HL-60 (cell line): ENCODE data around the gene GPR42.

Experiments used
- DNase-seq, 2 experiments: peaks; one replicate each; pipeline ENCODE4 v3.0.0-alpha.2; 2010 to 2020; ENCODE audit warnings: low read depth in 1 of 2, low spot score in 1 of 2
- H3K27ac ChIP-seq: fragments of 250-450 bp; sonication (Bioruptor Pico); replicated peaks from 2 replicates; pipeline ENCODE4 v1.5.1; 2020; ENCODE audit warnings: mild to moderate bottlenecking, moderate library complexity
- H3K27me3 ChIP-seq: fragments of 250-450 bp; sonication (Bioruptor Pico); 2 replicates; pipeline ENCODE4 v1.5.1; 2021; ENCODE audit warnings: mild to moderate bottlenecking, moderate library complexity; ENCODE audit not compliant: insufficient read depth, poor library complexity, severe bottlenecking
- H3K4me3 ChIP-seq: replicated peaks from 2 replicates; pipeline ENCODE4 v1.5.1; 2011; ENCODE audit warnings: mild to moderate bottlenecking, control low read depth, low read length; ENCODE audit not compliant: insufficient read depth
- CTCF ChIP-seq: IDR thresholded peaks from one replicate; pipeline ENCODE4 v1.5.1; 2011; ENCODE audit warnings: low read length, control low read depth, inconsistent platforms; ENCODE audit not compliant: insufficient read depth
- GABPA ChIP-seq: IDR thresholded peaks from 2 replicates; pipeline ENCODE4 v1.6.1; 2012; ENCODE audit warnings: low read depth
- POLR2AphosphoS5 ChIP-seq: IDR thresholded peaks from 2 replicates; pipeline ENCODE4 v1.6.1; 2012; ENCODE audit warnings: low read depth
- REST ChIP-seq: IDR thresholded peaks from 2 replicates; pipeline ENCODE4 v1.6.1; 2012; ENCODE audit warnings: low read depth; ENCODE audit not compliant: insufficient replicate concordance
- SPI1 ChIP-seq: IDR thresholded peaks from 2 replicates; pipeline ENCODE4 v1.6.1; 2012; ENCODE audit warnings: low read depth, mild to moderate bottlenecking, borderline replicate concordance

The GPR42 gene

DNA sequence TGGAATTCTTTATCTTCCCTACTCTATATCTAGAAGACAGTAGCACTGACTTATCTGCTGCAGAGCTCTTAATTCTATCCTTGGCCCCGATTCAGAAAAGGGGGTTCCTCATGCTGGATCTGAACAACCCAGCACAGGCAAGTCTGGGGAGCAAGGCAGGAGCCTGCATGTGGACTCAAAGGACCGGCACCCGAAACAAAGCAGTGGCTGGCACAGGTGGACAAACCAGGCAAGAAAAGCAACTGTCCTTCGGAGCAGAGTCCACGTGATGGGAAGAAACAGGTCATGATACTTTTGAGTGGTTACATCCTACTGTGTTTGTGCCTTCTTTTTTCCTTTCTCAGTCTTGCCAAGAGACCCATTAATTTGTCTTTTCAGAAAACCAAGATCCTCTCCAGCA lies 38.3 kb downstream of the GPR42 start:
- no peak for DNase-seq
- H3K27me3 ChIP-seq: peaks cover 3% of the 10 kb centered on the region
- no peak overlapping the region for H3K27ac ChIP-seq
- TF ChIP-seq REST (no peak), SPI1 (no peak), GABPA (no peak), CTCF (no peak), POLR2AphosphoS5 (no peak)
- H3K4me3 ChIP-seq: no peak overlapping the region

DNA sequence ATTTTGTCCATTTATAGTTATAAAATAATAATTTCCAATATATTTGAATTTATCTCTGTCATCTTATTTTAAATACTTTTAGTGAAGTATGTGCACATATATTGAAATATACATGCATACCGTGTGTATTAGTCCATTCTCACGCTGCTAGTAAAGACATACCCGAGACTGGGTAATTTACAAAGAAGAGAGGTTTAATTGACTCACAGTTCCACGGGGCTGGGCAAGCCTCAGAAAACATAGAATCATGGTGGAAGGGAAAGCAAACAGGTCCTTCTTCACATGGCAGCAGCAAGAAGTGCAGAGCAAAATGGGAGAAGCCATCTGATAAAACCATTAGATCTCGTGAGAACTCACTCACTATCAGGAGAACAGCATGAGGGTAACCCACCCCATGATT lies 39.6 kb downstream of the GPR42 start:
- DNase-seq: no peak
- H3K4me3 ChIP-seq: no peak overlapping the region
- H3K27me3 ChIP-seq: peaks cover 3% of the 10 kb centered on the region
- TF ChIP-seq POLR2AphosphoS5: no peak
- TF ChIP-seq CTCF: no peak
- TF ChIP-seq SPI1: no peak
- H3K27ac ChIP-seq: no peak overlapping the region

DNA sequence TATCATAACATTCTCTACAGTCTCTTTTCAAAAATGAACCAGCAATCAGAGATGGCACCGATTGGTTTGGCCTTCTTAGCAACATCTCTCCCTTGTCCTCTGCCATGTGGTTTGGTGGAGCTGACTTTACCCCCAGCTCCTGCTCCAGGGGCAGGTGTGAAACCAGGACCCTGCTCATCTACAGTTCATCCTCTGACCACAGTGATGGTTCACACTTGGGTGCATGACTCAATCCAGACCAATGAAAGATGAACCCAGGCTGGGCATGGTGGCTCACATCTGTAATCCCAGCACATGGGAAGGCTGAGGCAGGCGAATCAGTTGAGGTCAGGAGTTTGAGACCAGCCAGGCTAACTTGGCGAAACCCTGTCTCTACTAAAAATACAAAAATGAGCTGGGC lies 43.6 kb downstream of the GPR42 start:
- peaks cover 18% of the 10 kb centered on the region for H3K27me3 ChIP-seq
- H3K4me3 ChIP-seq: no peak overlapping the region
- H3K27ac ChIP-seq: no peak overlapping the region
- TF ChIP-seq POLR2AphosphoS5: no peak
- no peak for TF ChIP-seq CTCF
- no peak for TF ChIP-seq REST
- no peak for TF ChIP-seq SPI1
- TF ChIP-seq GABPA: no peak
- no peak for DNase-seq

- no peak for DNase-seq
- H3K27me3 ChIP-seq: peaks cover 16% of the 10 kb centered on the region
- H3K4me3 ChIP-seq: no peak overlapping the region
- no peak for TF ChIP-seq SPI1
- TF ChIP-seq REST: no peak
- no peak for TF ChIP-seq POLR2AphosphoS5
- TF ChIP-seq CTCF: no peak
- no peak for TF ChIP-seq GABPA
- H3K27ac ChIP-seq: no peak overlapping the region
These were observed 45.5 kb downstream of the GPR42 start for GRCh38 chr19:35416331-35416730.
